HG03442 (cell line): Measurements from ENCODE around the gene APOL5.
"Not testable (repeated sequence)": the region's sequence is repeated elsewhere in the genome, so short reads cannot be mapped to it uniquely, and the experiment has no call there.

Experiments used
- ATAC-seq: cut with Tn5 transposase; IDR thresholded peaks from one replicate; pipeline ENCODE4 v1.9.1; 2021; ENCODE audit warnings: mild to moderate bottlenecking, moderate library complexity; ENCODE audit not compliant: unreplicated experiment

Gene APOL5, protein sequence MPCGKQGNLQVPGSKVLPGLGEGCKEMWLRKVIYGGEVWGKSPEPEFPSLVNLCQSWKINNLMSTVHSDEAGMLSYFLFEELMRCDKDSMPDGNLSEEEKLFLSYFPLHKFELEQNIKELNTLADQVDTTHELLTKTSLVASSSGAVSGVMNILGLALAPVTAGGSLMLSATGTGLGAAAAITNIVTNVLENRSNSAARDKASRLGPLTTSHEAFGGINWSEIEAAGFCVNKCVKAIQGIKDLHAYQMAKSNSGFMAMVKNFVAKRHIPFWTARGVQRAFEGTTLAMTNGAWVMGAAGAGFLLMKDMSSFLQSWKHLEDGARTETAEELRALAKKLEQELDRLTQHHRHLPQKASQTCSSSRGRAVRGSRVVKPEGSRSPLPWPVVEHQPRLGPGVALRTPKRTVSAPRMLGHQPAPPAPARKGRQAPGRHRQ

DNA sequence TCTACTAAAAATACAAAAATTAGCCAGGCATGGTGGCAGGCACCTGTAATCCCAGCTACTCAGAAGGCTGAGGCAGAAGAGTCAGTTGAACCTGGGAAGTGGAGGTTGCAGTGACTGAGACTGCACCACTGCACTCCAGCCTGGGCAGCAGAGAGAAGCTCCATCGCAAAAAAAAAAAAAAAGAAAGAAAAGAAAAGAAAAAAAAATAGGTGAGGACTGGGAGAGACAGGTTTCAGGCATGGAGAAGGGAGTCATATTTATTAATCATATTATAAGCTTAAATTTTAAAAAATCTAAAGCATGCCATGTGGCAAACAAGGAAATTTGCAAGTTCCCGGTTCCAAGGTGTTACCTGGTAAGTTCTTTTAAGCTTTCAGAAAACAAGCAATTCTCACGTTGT is at the start of gene APOL5:
Gene APOL5, plus strand, starts transcription at position 301 of the 400 bp plus-strand sequence. Its CDS starts 0 bp downstream, at position 301.
- no peak for ATAC-seq

DNA sequence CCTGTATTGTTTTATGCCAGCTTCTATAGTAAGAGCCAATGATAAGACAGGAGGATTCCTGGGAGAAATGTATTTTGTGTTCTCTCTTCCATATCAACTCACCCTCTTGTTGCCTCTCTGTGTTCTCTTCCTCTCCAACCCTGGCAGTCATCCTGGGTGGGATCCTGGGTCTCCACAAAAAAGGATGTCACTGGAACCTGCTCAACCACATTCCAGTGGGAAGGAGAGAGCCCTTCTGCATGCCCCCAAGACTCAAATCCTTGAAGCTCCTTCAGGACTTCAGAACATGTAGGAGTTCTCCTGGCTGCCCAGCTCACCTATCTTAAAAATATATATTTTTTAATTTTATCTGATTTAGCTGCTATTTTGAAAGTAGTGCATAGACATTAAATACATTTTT is 43.3 kb upstream of the APOL5 start:
- ATAC-seq, result no peak

DNA sequence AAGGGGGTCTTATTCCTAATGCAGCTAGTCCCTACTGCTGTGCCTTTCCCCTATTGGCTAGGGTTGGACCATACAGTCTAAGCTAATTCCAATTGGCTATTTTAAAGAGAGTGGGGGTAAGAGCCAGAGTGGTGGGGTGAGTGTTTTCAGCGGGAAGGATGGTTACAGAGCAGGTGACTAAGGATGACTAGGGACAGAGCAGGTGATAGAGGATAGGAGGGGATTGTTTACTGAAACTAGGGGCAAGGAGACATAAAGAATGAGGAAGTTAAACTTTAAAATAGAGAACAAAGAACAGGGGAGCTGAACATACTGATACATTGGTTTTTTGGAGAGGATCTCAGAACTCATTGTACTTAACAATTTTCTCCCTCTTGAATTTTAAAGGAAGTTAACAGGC is 41.6 kb upstream of the APOL5 start:
- ATAC-seq, result not testable (repeated sequence)

DNA sequence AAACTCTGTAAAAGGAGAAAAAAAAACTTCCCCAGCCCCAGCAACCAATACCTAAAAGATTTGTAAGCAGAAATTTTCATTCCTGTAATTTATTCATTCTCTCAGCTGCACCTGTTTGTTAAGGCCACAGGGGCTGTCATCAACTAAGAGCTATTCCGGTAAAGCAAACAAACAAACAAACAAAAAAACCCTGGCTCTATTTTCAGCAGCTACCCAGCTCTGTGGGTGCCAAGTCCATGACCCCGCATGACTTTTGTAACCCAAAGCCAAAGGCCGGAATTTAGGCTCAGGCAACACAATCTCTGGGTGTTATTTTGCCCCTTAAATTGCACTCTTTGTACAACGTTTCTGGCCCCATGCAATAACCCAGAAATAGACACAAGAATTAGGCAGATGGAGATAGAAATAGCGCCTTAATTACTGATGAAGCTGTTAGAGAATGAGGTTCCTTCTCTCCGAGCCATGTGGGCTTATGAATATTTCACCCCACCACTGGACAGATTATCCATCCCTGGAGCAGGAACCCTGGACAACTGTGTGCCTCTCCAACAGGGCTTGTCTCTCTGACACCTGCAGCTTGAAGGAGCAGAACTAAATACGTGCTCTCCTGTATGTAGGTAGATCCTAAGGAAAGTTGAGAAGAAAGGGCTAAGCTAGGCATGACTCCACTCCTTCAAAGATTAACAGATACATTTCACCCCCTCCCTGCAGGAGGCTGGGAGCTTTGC is 40.0 kb upstream of the APOL5 start:
- ATAC-seq, result no peak

DNA sequence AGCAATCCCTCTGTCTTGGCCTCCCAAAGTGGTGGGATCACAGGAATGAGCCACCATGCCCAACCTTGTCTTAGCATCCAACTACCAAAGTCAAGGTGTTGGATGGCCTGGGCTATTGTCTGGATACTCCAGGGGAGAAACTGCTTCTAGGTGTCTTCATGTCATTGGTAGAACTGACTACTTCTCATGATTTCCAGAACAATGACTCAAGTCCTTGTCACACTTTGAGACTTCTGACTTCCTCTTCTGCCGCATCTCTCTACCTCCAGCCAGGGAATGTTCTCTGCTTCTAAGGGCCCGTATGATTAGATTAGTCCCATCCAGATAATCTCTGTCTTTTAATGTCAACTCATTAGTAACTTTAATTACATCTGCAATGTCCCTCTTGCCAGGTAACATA is 38.8 kb upstream of the APOL5 start:
- no peak for ATAC-seq

DNA sequence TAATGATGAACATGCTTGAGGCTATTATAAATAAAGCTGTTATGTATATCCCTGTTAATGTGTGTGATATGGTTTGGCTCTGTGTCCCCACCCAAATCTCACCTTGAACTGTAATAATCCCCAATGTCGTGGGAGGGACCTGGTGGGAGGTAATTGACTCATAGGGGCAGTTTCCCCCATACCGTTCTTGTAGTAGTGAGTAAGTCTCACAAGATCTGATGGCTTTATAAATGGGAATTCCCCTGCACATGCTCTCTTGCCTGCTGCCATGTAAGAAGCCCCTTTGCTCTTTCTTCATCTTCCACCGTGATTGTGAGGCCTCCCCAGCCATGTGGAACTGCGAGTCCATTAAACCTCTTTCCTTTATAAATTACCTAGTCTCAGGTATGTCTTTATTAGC is 38.2 kb upstream of the APOL5 start:
- not testable (repeated sequence) for ATAC-seq

DNA sequence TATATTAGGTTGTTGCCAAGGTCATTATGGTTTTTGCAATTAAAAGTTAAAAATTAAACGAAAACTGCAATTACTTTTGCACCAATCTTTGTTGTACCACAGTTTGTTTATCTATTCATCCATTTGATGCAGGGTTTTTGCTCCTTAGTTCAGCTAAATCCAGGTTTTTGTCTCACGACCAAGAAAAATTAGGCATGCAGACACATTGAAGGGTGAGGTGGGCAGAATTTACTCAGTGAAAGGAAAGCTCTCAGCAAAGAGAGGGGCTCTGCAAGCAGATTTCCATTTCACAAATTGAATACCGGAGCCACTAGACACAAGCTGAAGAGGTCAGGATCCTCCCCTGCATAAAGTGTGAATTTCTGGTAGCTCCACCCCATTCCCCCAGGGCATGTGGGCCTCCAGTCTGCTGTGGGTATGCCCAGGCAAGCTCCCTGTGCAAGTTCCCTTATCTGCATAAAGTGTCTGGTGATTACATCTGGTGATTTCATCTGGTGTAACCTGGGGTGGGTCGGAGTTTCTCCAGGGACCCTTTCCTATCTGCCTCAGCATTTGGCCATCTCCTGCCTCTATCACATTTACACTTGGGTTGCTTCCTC is 36.1 kb upstream of the APOL5 start:
- no peak for ATAC-seq

DNA sequence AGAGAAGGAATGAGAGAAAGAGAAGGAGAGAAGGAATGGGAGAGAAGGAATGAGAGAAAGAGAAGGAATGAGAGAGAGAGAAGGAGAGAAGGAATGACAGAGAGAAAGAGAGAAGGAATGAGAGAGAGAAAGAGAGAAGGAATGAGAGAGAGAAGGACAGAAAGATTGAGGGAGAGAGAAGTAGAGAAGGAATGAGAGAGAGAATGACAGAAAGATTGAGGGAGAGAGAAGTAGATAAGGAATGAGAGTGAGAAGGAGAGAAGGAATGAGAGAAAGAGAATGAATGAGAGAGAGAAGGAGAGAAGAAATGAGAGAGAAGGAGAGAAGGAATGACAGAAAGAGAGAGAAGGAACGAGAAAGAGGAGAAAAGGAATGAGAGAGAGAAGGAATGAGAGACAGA is 34.1 kb upstream of the APOL5 start:
- ATAC-seq, result no peak

DNA sequence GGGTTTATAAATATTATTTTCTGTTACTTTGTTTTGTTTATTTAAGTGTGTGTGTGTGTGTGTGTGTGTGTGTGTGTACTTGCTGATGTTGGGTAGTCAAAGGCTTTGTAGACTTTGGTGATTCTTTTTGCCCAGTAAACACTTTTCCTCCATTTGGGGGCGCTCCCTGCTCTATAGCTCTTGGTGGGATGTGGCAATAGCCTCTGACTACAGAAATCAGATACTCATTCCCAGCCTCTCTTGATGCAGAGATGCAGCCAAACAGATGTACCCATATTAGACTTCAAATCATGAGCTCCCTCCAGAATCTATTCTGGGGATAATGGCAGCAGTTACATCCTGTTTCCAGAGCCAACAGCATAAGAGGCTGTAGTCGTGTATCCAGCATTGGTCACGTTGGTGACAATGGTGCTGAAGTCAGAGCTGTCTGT is 33.4 kb upstream of the APOL5 start:
- ATAC-seq, result no peak

DNA sequence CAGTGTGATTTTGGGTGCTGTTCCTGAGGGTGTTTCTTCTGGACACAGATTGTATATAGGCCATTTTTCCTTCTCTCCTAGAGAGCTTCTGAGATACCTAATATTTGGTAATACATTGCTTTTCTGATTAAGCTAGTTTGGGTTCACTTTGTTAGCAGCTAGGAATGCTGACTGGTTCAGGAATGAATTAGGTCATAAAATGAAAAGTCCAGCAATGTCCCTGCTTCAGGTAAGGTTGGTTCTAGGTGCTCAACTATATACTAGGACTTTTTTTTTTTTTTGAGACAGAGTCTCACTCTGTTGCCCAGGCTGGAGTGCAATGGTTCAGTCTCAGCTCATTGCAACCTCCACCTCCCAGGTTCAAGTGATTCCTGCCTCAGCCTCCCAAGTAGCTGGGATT is 32.9 kb upstream of the APOL5 start:
- no peak for ATAC-seq

DNA sequence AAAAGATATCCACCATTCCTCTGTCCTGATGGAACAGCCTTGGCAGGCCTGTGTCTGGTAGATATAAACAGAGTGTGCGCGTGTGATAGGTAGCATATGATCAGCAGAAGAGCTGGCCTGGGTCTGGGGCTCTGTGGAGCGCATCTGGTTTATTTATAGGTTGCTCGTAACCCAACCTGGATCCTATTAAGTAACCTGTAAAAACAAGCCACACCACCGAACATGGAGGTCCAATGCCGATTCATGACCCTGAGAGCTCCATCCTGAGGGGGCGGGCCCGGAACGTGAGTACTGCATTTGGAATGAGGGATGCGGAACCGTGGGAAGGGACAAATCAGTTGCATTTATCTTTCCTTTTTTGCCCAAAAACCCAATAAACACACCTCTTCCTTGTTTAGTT is 31.9 kb upstream of the APOL5 start:
- ATAC-seq, result no peak

DNA sequence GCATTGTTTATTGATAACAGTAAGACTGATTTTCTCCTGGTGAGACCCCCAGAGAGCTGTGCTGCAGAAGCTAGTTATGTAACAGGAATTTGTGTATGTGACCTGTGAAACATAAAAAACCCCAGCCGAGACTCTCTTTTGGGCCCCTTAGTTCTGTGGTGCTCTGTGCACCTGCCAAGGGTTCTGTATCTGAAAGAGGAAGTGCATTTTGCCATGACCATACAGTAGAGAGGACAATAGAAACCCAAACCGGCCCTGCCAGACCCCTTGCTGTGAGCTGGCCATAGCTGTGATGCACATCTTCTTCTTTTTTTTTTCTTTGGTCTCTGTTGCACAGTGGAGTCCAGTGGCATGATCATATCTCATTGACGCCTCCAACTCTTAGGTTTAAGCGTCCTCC is 31.4 kb upstream of the APOL5 start:
- no peak for ATAC-seq

DNA sequence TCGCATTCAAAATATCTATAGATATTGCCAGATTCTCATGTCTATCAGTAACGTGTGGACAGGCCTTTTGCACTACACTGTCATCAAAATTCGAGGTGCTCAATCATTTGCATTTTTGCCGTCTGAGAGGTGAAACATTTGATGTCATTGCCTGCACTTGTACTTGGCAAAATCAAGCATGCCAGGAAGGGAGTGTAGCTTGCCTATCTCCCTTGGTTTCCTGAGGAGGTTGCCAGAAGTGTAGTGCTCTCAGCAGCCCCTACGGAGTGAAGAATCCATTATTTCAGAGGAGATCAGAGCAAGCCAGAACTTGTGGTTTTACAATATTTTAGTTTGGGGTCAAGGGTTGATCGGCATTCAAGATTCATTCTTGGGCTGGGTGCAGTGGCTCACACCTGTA is 30.2 kb upstream of the APOL5 start:
- no peak for ATAC-seq

DNA sequence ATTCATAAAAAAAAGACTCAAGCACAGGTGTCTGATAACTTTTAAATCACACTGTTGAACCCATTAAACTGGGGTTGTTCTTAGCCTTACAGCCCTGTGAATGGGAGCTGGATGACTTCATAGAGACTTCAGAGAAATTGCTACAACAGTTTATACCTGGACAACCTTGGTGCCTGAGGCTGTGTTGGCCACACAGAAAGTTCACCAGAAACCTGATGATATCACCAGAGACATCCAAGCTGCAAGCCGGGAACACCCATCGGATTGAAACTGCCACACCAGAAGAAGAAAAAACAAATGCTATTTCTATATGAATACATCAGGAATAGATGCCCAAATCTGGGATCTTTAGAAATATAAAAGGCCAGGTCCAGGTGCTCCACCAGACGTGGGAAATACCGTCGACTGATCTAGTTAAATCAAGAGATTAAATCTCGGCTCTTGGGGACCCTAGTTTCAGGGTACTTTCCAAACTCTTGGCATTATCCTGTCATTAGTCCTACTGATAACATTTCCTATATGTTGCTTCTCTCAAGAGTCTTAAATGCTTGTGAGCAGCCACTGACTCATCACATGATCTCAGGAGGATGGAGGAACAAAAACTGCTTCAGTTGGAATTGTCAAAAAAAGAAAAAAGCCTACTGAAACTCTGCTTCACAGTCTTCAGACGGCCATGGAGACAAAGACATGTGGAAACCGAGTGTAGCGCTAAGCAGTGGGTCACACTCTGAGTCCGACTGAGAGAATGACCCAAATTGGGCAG is 28.6 kb upstream of the APOL5 start:
- no peak for ATAC-seq

DNA sequence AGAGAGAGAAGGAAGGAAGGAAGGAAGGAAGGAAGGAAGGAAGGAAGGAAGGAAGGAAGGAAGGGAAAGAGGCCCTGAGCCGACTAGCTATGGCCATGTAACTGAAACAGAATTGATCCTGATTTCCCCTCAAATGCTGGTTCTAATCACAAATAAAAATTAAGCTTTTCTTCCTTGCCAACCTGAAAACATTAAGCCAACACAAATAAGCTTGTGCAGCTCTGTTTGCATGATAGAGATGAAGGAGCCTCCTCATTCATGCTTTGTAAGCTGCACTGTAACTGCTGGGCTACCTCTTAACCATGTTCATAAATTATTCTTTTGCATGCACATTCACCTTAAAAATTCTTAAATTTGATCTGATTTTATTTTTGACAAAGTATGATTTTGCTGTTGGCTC is 27.7 kb upstream of the APOL5 start:
- no peak for ATAC-seq

DNA sequence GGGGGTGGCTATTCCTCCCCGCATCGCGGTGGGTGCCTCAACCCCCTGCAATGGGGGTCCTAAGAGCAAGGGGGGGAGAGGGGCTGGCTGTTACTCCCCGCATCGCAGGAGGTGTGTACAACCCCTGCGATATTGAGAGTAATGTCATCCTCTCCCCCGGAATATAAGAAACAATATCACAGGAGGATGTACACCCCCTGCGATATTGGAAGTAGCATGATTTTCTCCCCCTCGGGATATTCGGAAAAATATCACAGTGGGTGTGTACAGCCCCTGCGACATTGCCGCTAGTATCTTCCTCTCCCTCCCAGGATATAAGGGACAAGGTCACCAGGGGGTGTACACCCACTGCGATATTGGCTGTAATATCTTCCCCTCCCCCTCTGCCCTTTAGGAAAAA is 22.5 kb upstream of the APOL5 start:
- ATAC-seq, result no peak

DNA sequence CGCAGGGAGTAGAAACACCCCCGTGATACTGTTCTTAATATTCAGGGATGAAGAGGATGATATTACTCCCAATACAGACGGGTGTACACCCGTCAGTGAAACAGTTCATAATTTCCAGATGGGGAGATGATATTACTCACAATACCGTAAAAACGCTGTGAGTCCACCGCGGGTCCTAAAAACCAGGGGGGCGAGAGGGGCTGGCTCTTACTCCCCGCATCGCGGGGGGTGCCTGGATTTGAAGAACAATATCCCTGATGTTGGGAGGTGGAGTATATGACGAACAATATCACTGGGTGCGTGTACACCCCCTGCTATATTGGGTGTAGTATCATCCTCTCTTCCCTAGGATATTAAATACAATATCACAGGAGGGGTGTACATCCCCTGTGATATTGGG is 20.5 kb upstream of the APOL5 start:
- no peak for ATAC-seq

DNA sequence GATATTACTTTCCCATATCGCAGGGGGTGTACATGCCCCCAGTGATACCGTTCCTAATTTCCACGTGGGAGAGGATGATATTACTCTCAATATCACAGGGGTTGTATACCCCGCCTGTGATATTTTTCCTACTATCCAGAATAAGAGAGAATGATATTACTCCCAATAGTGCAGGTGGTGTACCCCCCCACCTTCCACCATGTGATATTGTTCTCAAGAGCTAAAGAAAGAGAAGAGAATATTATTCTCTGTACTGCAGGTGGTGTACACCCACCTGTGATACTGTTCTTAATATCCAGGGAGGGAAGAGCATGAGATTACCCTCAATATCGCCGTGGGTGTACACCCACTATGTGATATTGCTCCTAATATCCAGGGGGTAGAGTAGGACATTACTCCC is 17.8 kb upstream of the APOL5 start:
- ATAC-seq, result not testable (repeated sequence)

DNA sequence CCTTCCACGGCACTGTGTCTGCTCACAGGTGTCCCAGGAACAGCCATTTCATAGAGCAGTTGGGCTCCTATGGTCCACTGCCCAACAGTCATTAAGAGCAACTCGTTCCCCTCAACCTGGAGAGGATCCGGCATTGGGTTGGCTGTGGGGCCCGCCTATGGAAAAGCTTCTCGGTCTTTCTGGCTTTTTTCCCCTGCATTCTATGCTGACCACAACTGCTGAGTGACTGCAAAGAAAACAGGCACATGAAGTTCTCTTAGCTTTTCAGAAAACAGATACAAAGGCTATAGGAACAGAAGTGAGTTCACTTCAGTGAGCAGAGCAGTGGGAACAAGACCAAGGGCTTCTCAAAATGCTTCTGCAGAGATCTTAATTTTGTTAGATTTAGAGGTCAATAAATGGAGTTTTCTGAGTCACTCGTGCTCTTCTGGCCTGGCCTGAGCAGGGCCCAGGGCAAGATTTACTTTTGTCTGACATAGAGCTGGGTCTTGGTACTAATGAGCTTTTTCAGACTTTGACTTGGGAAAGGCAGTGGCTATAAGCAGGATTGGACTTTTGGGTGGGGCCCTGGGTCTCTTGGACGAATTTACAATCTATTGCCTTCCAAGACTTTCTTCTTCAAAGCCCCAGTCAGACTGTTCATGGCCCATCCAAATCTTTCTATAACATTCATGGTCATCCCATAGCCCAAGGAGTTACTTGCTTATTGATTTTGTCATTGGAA is 13.6 kb upstream of the APOL5 start:
- no peak for ATAC-seq

DNA sequence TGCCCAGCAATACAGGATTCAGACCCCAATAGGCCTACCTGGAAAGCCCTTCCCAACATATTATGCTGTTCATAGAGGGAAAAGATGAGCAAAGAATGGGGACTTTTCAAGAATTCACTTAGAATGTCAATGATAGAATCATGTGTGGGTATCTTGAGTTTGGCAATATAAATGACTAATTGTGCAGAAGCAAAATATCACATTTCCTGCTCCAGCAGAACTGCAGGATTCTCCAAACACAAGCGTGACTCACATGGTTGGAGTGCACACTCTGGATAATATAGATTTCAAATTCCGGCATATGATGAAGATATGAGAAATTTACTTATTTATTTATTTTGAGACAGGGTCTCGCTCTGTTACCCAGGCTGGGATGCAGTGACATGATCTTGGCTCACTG is 12.5 kb upstream of the APOL5 start:
- no peak for ATAC-seq

DNA sequence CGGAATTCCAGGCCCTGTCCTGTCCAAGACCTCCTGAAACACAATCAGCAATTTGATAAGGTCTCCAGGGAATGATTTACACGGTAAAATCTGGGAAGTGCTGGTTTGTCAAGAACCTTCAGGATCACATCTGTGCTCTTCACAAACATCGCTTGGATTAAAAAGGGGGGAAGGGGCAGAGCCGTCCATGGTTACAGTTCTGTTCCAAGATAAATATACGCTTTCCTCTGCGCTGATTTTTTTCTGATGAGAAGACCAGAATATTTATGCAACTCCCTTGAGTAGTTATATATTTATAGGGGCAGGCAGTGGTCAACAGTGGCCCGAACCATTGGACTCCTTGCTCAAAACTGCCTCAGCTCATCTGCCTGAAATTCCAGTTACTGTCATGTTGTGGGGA is 9.2 kb upstream of the APOL5 start:
- no peak for ATAC-seq
